ENCODE measurements around the gene MARCHF6. TPM values are rescaled to one million over a fixed set of nuclear protein-coding genes. Genes with fewer than 3 reads are reported as not detected.
A peak's percentile ranks its signal among the peaks of the same experiment; 100 is the strongest.

Gene MARCHF6
- total and polyA plus RNA-seq, 2 donors (not counting 1 experiment from before 2014, with no cell fraction given): 69.0 to 201 TPM

- no peaks in the 10 kb centered on the region for H3K4me1 ChIP-seq (ENCODE audit: control insufficient read depth in 2 of 2, insufficient read depth in 2 of 2, low read length in 2 of 2)
- no peak overlapping the region for H3K9ac ChIP-seq (ENCODE audit: low read length)
- TF ChIP-seq CTCF (IDR thresholded peaks at IDR 0.05) (no peak), EZH2 (IDR thresholded peaks at IDR 0.05; ENCODE audit: borderline replicate concordance, insufficient read depth, low read depth, low read length, poor library complexity, severe bottlenecking) (no peak)
- ChIA-PET POLR2A (interaction anchor here (0.6 kb wide), 1 partner anchor 41 kb away, joined by 8 read pairs; no protein-coding TSS in a partner anchor), CTCF (interaction anchor here (0.6 kb wide), 1 partner anchor 11 kb away, joined by 3 read pairs; no protein-coding TSS in a partner anchor)
- no peak for DNase-seq
- H3K27me3 Mint-ChIP-seq: no peaks in the 10 kb centered on the region
- whole genome bisulfite sequencing (ENCODE audit: insufficient coverage): 100% methylated on average over 1 of the region's 2 CpGs
- H3K4me3 Mint-ChIP-seq: no peak overlapping the region
- no peak overlapping the region for H3K4me3 ChIP-seq (ENCODE audit: control extremely low read depth in 1 of 5, extremely low read depth in 1 of 5, insufficient read depth in 1 of 5, low read depth in 2 of 5, low read length in 4 of 5)
- no peak for ATAC-seq (ENCODE audit: low read depth)
- H4K20me1 ChIP-seq (ENCODE audit: control insufficient read depth, insufficient read depth, low read length, poor library complexity, severe bottlenecking): peaks cover 25% of the 10 kb centered on the region
- H3K4me1 Mint-ChIP-seq: no peaks in the 10 kb centered on the region
- no peak overlapping the region for H2AFZ ChIP-seq (ENCODE audit: insufficient read depth, low read depth, low read length, poor library complexity, severe bottlenecking)
- peaks cover 3 to 76% of the 10 kb centered on the region in 2 experiments for H3K36me3 ChIP-seq (replicated peaks in 1 of 2; ENCODE audit: control extremely low read depth in 1 of 2, control insufficient read depth in 1 of 2, extremely low read depth in 1 of 2, insufficient read depth in 2 of 2, low read length in 1 of 2)
- no peaks in the 10 kb centered on the region for H3K27me3 ChIP-seq (replicated peaks in 1 of 4; ENCODE audit: control extremely low read depth in 1 of 4, control insufficient read depth in 3 of 4, insufficient read depth in 4 of 4, low read length in 3 of 4)
- H3K9me3 ChIP-seq (ENCODE audit: control extremely low read depth in 1 of 3, control insufficient read depth in 2 of 3, insufficient read depth in 1 of 3, low read length in 2 of 3): no peaks in the 10 kb centered on the region
- intact Hi-C loops (cut with micrococcal nuclease): no loop called here
- H3K9me3 Mint-ChIP-seq (ENCODE audit: insufficient read depth): no peaks in the 10 kb centered on the region
- H3K27ac Mint-ChIP-seq: no peak overlapping the region
- peaks cover 5% of the 10 kb centered on the region for H3K79me2 ChIP-seq (ENCODE audit: control insufficient read depth, insufficient read depth, low read length)
- no peak overlapping the region for H3K4me2 ChIP-seq (replicated peaks; ENCODE audit: low read depth, low read length, poor library complexity, severe bottlenecking)
- H3K27ac ChIP-seq (ENCODE audit: low read length in 2 of 2): no peak overlapping the region
These were observed 40.0 kb downstream of the MARCHF6 start for GRCh38 chr5:10393491-10393890.

- intact Hi-C loops (cut with micrococcal nuclease): loop anchor here (5.0 kb wide), 1 partner anchor 39 kb away; no protein-coding TSS in a partner anchor
- TF ChIP-seq EZH2 (IDR thresholded peaks at IDR 0.05; ENCODE audit: borderline replicate concordance, insufficient read depth, low read depth, low read length, poor library complexity, severe bottlenecking) (no peak), CTCF (IDR thresholded peaks at IDR 0.05) (no peak)
These were observed 43.1 kb downstream of the MARCHF6 start for GRCh38 chr5:10396552-10396951.

More at GRCh38 chr5:10396552-10396951, 43.1 kb downstream of the MARCHF6 start:
- DNase-seq (no peak), ATAC-seq (ENCODE audit: low read depth) (no peak)
- Histone ChIP-seq H3K4me2 (replicated peaks; ENCODE audit: low read depth, low read length, poor library complexity, severe bottlenecking) (no peak overlapping the region), H3K79me2 (ENCODE audit: control insufficient read depth, insufficient read depth, low read length) (peaks cover 3% of the 10 kb centered on the region), H3K27me3 (replicated peaks in 1 of 4; ENCODE audit: control extremely low read depth in 1 of 4, control insufficient read depth in 3 of 4, insufficient read depth in 4 of 4, low read length in 3 of 4) (no peaks in the 10 kb centered on the region), H4K20me1 (ENCODE audit: control insufficient read depth, insufficient read depth, low read length, poor library complexity, severe bottlenecking) (peaks cover under 1% of the 10 kb centered on the region), H3K4me1 (ENCODE audit: control insufficient read depth in 2 of 2, insufficient read depth in 2 of 2, low read length in 2 of 2) (no peaks in the 10 kb centered on the region), H3K4me3 (ENCODE audit: control extremely low read depth in 1 of 5, extremely low read depth in 1 of 5, insufficient read depth in 1 of 5, low read depth in 2 of 5, low read length in 4 of 5) (no peak overlapping the region), H3K9me3 (ENCODE audit: control extremely low read depth in 1 of 3, control insufficient read depth in 2 of 3, insufficient read depth in 1 of 3, low read length in 2 of 3) (no peaks in the 10 kb centered on the region), H2AFZ (ENCODE audit: insufficient read depth, low read depth, low read length, poor library complexity, severe bottlenecking) (no peak overlapping the region), H3K27ac (ENCODE audit: low read length in 2 of 2) (no peak overlapping the region), H3K36me3 (replicated peaks in 1 of 2; ENCODE audit: control extremely low read depth in 1 of 2, control insufficient read depth in 1 of 2, extremely low read depth in 1 of 2, insufficient read depth in 2 of 2, low read length in 1 of 2) (peaks cover 2 to 79% of the 10 kb centered on the region in 2 experiments), H3K9ac (ENCODE audit: low read length) (no peak overlapping the region)
- no peak overlapping the region for H3K4me3 Mint-ChIP-seq
- H3K27me3 Mint-ChIP-seq: no peaks in the 10 kb centered on the region
- no peaks in the 10 kb centered on the region for H3K9me3 Mint-ChIP-seq (ENCODE audit: insufficient read depth)
- ChIA-PET CTCF (interaction anchor here (0.7 to 1.0 kb wide), 2 partner anchors 231 to 1055 kb away, joined by 3 read pairs; no protein-coding TSS in a partner anchor), POLR2A (no interaction called here)
- no peaks in the 10 kb centered on the region for H3K4me1 Mint-ChIP-seq
- H3K27ac Mint-ChIP-seq: peak overlapping the region; percentile 28
- WGBS (ENCODE audit: insufficient coverage): 100% methylated on average over 3 of the region's 5 CpGs
